ENCODE data around the gene GCC2.
"Not testable (repeated sequence)": the region's sequence is repeated elsewhere in the genome, so short reads cannot be mapped to it uniquely, and the experiment has no call there.

Gene GCC2

GRCh38 chr2:108451976-108452375 is 3.0 kb downstream of the GCC2 start:
- no peaks in the 10 kb centered on the region for H3K27me3 ChIP-seq (replicated peaks; ENCODE audit: control insufficient read depth, insufficient read depth, low read length)
- no peak for DNase-seq (ENCODE audit: extremely low read depth, insufficient read length)
- no peak overlapping the region for H3K4me3 ChIP-seq (replicated peaks; ENCODE audit: low read depth, low read length)
- TF ChIP-seq CTCF (IDR thresholded peaks at IDR 0.05; ENCODE audit: insufficient read depth, low read length, poor library complexity, severe bottlenecking): no peak
- peaks cover 3% of the 10 kb centered on the region for H3K36me3 ChIP-seq (ENCODE audit: control insufficient read depth, insufficient read depth, low read length)

- not testable (repeated sequence) for DNase-seq (ENCODE audit: extremely low read depth, insufficient read length); H3K27me3 ChIP-seq (replicated peaks; ENCODE audit: control insufficient read depth, insufficient read depth, low read length)
Observed at GRCh38 chr2:108453530-108453929, 4.5 kb downstream of the GCC2 start.

GRCh38 chr2:108454440-108454839 is 5.4 kb downstream of the GCC2 start:
- no peak overlapping the region for H3K4me3 ChIP-seq (replicated peaks; ENCODE audit: low read depth, low read length)
- H3K36me3 ChIP-seq (ENCODE audit: control insufficient read depth, insufficient read depth, low read length): peaks cover 3% of the 10 kb centered on the region
- DNase-seq (ENCODE audit: extremely low read depth, insufficient read length): no peak
- no peak for TF ChIP-seq CTCF (IDR thresholded peaks at IDR 0.05; ENCODE audit: insufficient read depth, low read length, poor library complexity, severe bottlenecking)
- no peaks in the 10 kb centered on the region for H3K27me3 ChIP-seq (replicated peaks; ENCODE audit: control insufficient read depth, insufficient read depth, low read length)

More at GRCh38 chr2:108453530-108453929, 4.5 kb downstream of the GCC2 start:
- H3K4me3 ChIP-seq (replicated peaks; ENCODE audit: low read depth, low read length); H3K36me3 ChIP-seq (ENCODE audit: control insufficient read depth, insufficient read depth, low read length): not testable (repeated sequence)

GRCh38 chr2:108455571-108455970 is 6.6 kb downstream of the GCC2 start:
- Histone ChIP-seq H3K36me3 (ENCODE audit: control insufficient read depth, insufficient read depth, low read length) (peaks cover 3% of the 10 kb centered on the region), H3K27me3 (replicated peaks; ENCODE audit: control insufficient read depth, insufficient read depth, low read length) (no peaks in the 10 kb centered on the region), H3K4me3 (replicated peaks; ENCODE audit: low read depth, low read length) (no peak overlapping the region)
- DNase-seq (ENCODE audit: extremely low read depth, insufficient read length): no peak
- TF ChIP-seq CTCF (IDR thresholded peaks at IDR 0.05; ENCODE audit: insufficient read depth, low read length, poor library complexity, severe bottlenecking): no peak

- TF ChIP-seq CTCF (IDR thresholded peaks at IDR 0.05; ENCODE audit: insufficient read depth, low read length, poor library complexity, severe bottlenecking): no peak
- Histone ChIP-seq H3K4me3 (replicated peaks; ENCODE audit: low read depth, low read length) (no peak overlapping the region), H3K27me3 (replicated peaks; ENCODE audit: control insufficient read depth, insufficient read depth, low read length) (no peaks in the 10 kb centered on the region), H3K36me3 (ENCODE audit: control insufficient read depth, insufficient read depth, low read length) (peaks cover 3% of the 10 kb centered on the region)
- DNase-seq (ENCODE audit: extremely low read depth, insufficient read length): no peak
Observed at GRCh38 chr2:108458082-108458481, 9.1 kb downstream of the GCC2 start.

GRCh38 chr2:108459441-108459840 is 10.4 kb downstream of the GCC2 start:
- DNase-seq (ENCODE audit: extremely low read depth, insufficient read length): no peak
- TF ChIP-seq CTCF (IDR thresholded peaks at IDR 0.05; ENCODE audit: insufficient read depth, low read length, poor library complexity, severe bottlenecking): no peak
- no peaks in the 10 kb centered on the region for H3K27me3 ChIP-seq (replicated peaks; ENCODE audit: control insufficient read depth, insufficient read depth, low read length)
- peaks cover 11% of the 10 kb centered on the region for H3K36me3 ChIP-seq (ENCODE audit: control insufficient read depth, insufficient read depth, low read length)
- no peak overlapping the region for H3K4me3 ChIP-seq (replicated peaks; ENCODE audit: low read depth, low read length)

Measured in GM06990 (cell line).